Measurements from ENCODE around the gene IL11.
"Not testable (repeated sequence)": the region's sequence is repeated elsewhere in the genome, so short reads cannot be mapped to it uniquely, and the experiment has no call there.

Gene IL11

GRCh38 chr19:55339105-55339888 lies 31.0 kb downstream of the IL11 start, which contains the start of gene KMT5C:
KMT5C (plus strand) TSS chr19:55339876; CDS start chr19:55341937, 2,061 bp downstream.
- peaks cover 6% of the 10 kb centered on the region for H3K4me1 ChIP-seq (ENCODE audit: control insufficient read depth, insufficient read depth, low read length, poor library complexity, severe bottlenecking)
- H3K9me3 ChIP-seq (ENCODE audit: control insufficient read depth, low read length), result no peaks in the 10 kb centered on the region
- peak within 1 kb of the TSS; percentile 77 for H3K4me3 ChIP-seq (ENCODE audit: extremely low read depth, insufficient read depth, low read length, poor library complexity, severe bottlenecking)
- WGBS, 2 experiments (ENCODE audit: insufficient coverage in 2 of 2), result 0% methylated on average over 55 to 56 of the region's 63 CpGs
- peaks cover 25% of the 10 kb centered on the region for H3K36me3 ChIP-seq (ENCODE audit: control insufficient read depth, insufficient read depth, low read length)
- H3K27ac ChIP-seq (ENCODE audit: low read depth, low read length, severe bottlenecking), result peak within 1 kb of the TSS; percentile 100

GRCh38 chr19:55336101-55336500 lies 34.2 kb downstream of the IL11 start:
- Histone ChIP-seq H3K4me3 (ENCODE audit: extremely low read depth, insufficient read depth, low read length, poor library complexity, severe bottlenecking) (no peak overlapping the region), H3K9me3 (ENCODE audit: control insufficient read depth, low read length) (no peaks in the 10 kb centered on the region)
- 84 to 100% methylated on average over 2 of the region's 7 CpGs for WGBS, 2 experiments (ENCODE audit: insufficient coverage in 2 of 2)

GRCh38 chr19:55333870-55334269 lies 36.4 kb downstream of the IL11 start:
- H3K27ac ChIP-seq (ENCODE audit: low read depth, low read length, severe bottlenecking), result no peak overlapping the region
- 92 to 94% methylated on average over 10 to 11 of the region's 11 CpGs for WGBS, 2 experiments (ENCODE audit: insufficient coverage in 2 of 2)
- no peaks in the 10 kb centered on the region for H3K4me1 ChIP-seq (ENCODE audit: control insufficient read depth, insufficient read depth, low read length, poor library complexity, severe bottlenecking)

More at GRCh38 chr19:55336101-55336500, 34.2 kb downstream of the IL11 start:
- Histone ChIP-seq H3K36me3 (ENCODE audit: control insufficient read depth, insufficient read depth, low read length) (no peaks in the 10 kb centered on the region), H3K27ac (ENCODE audit: low read depth, low read length, severe bottlenecking) (no peak overlapping the region), H3K4me1 (ENCODE audit: control insufficient read depth, insufficient read depth, low read length, poor library complexity, severe bottlenecking) (no peaks in the 10 kb centered on the region)

GRCh38 chr19:55329791-55330190 lies 40.5 kb downstream of the IL11 start:
- H3K27ac ChIP-seq (ENCODE audit: low read depth, low read length, severe bottlenecking); H3K36me3 ChIP-seq (ENCODE audit: control insufficient read depth, insufficient read depth, low read length); H3K4me3 ChIP-seq (ENCODE audit: extremely low read depth, insufficient read depth, low read length, poor library complexity, severe bottlenecking); H3K4me1 ChIP-seq (ENCODE audit: control insufficient read depth, insufficient read depth, low read length, poor library complexity, severe bottlenecking); H3K9me3 ChIP-seq (ENCODE audit: control insufficient read depth, low read length): not testable (repeated sequence)
- WGBS, 2 experiments (ENCODE audit: insufficient coverage in 2 of 2), result 88 to 92% methylated on average over 4 to 5 of the region's 6 CpGs

More at GRCh38 chr19:55333870-55334269, 36.4 kb downstream of the IL11 start:
- Histone ChIP-seq H3K36me3 (ENCODE audit: control insufficient read depth, insufficient read depth, low read length) (no peaks in the 10 kb centered on the region), H3K9me3 (ENCODE audit: control insufficient read depth, low read length) (no peaks in the 10 kb centered on the region), H3K4me3 (ENCODE audit: extremely low read depth, insufficient read depth, low read length, poor library complexity, severe bottlenecking) (no peak overlapping the region)

- WGBS, 2 experiments (ENCODE audit: insufficient coverage in 2 of 2), result 83 to 94% methylated on average over 2 of the region's 4 CpGs
These were observed 41.4 kb downstream of the IL11 start for GRCh38 chr19:55328774-55329318.

GRCh38 chr19:55325172-55325571 lies 45.1 kb downstream of the IL11 start, which contains the start of gene TMEM150B:
TMEM150B (minus strand) TSS chr19:55325341; CDS start chr19:55321036, 4,305 bp downstream.
- Histone ChIP-seq H3K4me1 (ENCODE audit: control insufficient read depth, insufficient read depth, low read length, poor library complexity, severe bottlenecking) (no peaks in the 10 kb centered on the region), H3K4me3 (ENCODE audit: extremely low read depth, insufficient read depth, low read length, poor library complexity, severe bottlenecking) (no peak within 1 kb of the TSS), H3K27ac (ENCODE audit: low read depth, low read length, severe bottlenecking) (no peak within 1 kb of the TSS), H3K36me3 (ENCODE audit: control insufficient read depth, insufficient read depth, low read length) (no peaks in the 10 kb centered on the region), H3K9me3 (ENCODE audit: control insufficient read depth, low read length) (no peaks in the 10 kb centered on the region)
- 92 to 97% methylated on average over 11 to 12 of the region's 14 CpGs for WGBS, 2 experiments (ENCODE audit: insufficient coverage in 2 of 2)

More at GRCh38 chr19:55328774-55329318, 41.4 kb downstream of the IL11 start:
- H3K36me3 ChIP-seq (ENCODE audit: control insufficient read depth, insufficient read depth, low read length); H3K9me3 ChIP-seq (ENCODE audit: control insufficient read depth, low read length); H3K4me3 ChIP-seq (ENCODE audit: extremely low read depth, insufficient read depth, low read length, poor library complexity, severe bottlenecking); H3K4me1 ChIP-seq (ENCODE audit: control insufficient read depth, insufficient read depth, low read length, poor library complexity, severe bottlenecking); H3K27ac ChIP-seq (ENCODE audit: low read depth, low read length, severe bottlenecking): not testable (repeated sequence)

GRCh38 chr19:55324662-55325061 lies 45.6 kb downstream of the IL11 start:
- Histone ChIP-seq H3K4me3 (ENCODE audit: extremely low read depth, insufficient read depth, low read length, poor library complexity, severe bottlenecking) (no peak overlapping the region), H3K36me3 (ENCODE audit: control insufficient read depth, insufficient read depth, low read length) (no peaks in the 10 kb centered on the region), H3K27ac (ENCODE audit: low read depth, low read length, severe bottlenecking) (no peak overlapping the region), H3K4me1 (ENCODE audit: control insufficient read depth, insufficient read depth, low read length, poor library complexity, severe bottlenecking) (no peaks in the 10 kb centered on the region), H3K9me3 (ENCODE audit: control insufficient read depth, low read length) (no peaks in the 10 kb centered on the region)
- 93 to 100% methylated on average over 2 to 5 of the region's 6 CpGs for WGBS, 2 experiments (ENCODE audit: insufficient coverage in 2 of 2)

- no peak overlapping the region for H3K4me3 ChIP-seq (ENCODE audit: extremely low read depth, insufficient read depth, low read length, poor library complexity, severe bottlenecking)
- no peak overlapping the region for H3K27ac ChIP-seq (ENCODE audit: low read depth, low read length, severe bottlenecking)
- H3K4me1 ChIP-seq (ENCODE audit: control insufficient read depth, insufficient read depth, low read length, poor library complexity, severe bottlenecking), result no peaks in the 10 kb centered on the region
- H3K36me3 ChIP-seq (ENCODE audit: control insufficient read depth, insufficient read depth, low read length), result no peaks in the 10 kb centered on the region
- 79 to 88% methylated on average over 10 to 11 of the region's 12 CpGs for WGBS, 2 experiments (ENCODE audit: insufficient coverage in 2 of 2)
- no peaks in the 10 kb centered on the region for H3K9me3 ChIP-seq (ENCODE audit: control insufficient read depth, low read length)
These were observed 47.9 kb downstream of the IL11 start for GRCh38 chr19:55322204-55322885.

GRCh38 chr19:55321466-55322137 lies 48.7 kb downstream of the IL11 start:
- no peaks in the 10 kb centered on the region for H3K36me3 ChIP-seq (ENCODE audit: control insufficient read depth, insufficient read depth, low read length)
- 88 to 100% methylated on average over 4 to 5 of the region's 9 CpGs for WGBS, 2 experiments (ENCODE audit: insufficient coverage in 2 of 2)
- H3K27ac ChIP-seq (ENCODE audit: low read depth, low read length, severe bottlenecking), result no peak overlapping the region
- no peak overlapping the region for H3K4me3 ChIP-seq (ENCODE audit: extremely low read depth, insufficient read depth, low read length, poor library complexity, severe bottlenecking)
- no peaks in the 10 kb centered on the region for H3K4me1 ChIP-seq (ENCODE audit: control insufficient read depth, insufficient read depth, low read length, poor library complexity, severe bottlenecking)
- no peaks in the 10 kb centered on the region for H3K9me3 ChIP-seq (ENCODE audit: control insufficient read depth, low read length)

- 87 to 98% methylated on average over 8 of the region's 8 CpGs for WGBS, 2 experiments (ENCODE audit: insufficient coverage in 2 of 2)
These were observed 49.3 kb downstream of the IL11 start for GRCh38 chr19:55320844-55321419.

More at GRCh38 chr19:55320844-55321419, 49.3 kb downstream of the IL11 start:
- no peaks in the 10 kb centered on the region for H3K36me3 ChIP-seq (ENCODE audit: control insufficient read depth, insufficient read depth, low read length)
- no peak overlapping the region for H3K4me3 ChIP-seq (ENCODE audit: extremely low read depth, insufficient read depth, low read length, poor library complexity, severe bottlenecking)
- H3K9me3 ChIP-seq (ENCODE audit: control insufficient read depth, low read length), result no peaks in the 10 kb centered on the region
- H3K4me1 ChIP-seq (ENCODE audit: control insufficient read depth, insufficient read depth, low read length, poor library complexity, severe bottlenecking), result no peaks in the 10 kb centered on the region
- H3K27ac ChIP-seq (ENCODE audit: low read depth, low read length, severe bottlenecking), result no peak overlapping the region

All from mesodermal cell (in vitro differentiated cells).